Measurements from ENCODE around the gene RABGAP1L.

DNA sequence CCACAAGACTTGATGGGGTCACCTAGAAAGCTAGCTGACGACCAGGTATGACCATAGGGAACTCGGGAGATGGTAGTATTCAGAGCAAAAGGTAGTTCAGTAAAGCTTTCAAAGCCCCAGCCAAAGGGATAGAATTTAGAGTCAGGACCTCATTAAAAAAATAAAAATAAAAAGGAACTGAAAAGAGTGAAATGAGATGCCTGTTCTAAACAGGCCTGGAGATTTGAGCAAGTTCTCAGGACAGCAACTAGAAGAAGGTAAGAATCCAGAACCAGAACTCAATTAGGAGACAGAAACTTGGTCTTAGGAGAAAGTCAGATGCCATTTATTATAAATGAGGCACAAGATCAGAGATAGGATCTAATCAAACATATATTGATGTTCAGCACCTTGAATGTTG is 575.0 kb downstream of the RABGAP1L start:
- TF ChIP-seq, protein P1, sequence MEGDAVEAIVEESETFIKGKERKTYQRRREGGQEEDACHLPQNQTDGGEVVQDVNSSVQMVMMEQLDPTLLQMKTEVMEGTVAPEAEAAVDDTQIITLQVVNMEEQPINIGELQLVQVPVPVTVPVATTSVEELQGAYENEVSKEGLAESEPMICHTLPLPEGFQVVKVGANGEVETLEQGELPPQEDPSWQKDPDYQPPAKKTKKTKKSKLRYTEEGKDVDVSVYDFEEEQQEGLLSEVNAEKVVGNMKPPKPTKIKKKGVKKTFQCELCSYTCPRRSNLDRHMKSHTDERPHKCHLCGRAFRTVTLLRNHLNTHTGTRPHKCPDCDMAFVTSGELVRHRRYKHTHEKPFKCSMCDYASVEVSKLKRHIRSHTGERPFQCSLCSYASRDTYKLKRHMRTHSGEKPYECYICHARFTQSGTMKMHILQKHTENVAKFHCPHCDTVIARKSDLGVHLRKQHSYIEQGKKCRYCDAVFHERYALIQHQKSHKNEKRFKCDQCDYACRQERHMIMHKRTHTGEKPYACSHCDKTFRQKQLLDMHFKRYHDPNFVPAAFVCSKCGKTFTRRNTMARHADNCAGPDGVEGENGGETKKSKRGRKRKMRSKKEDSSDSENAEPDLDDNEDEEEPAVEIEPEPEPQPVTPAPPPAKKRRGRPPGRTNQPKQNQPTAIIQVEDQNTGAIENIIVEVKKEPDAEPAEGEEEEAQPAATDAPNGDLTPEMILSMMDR (IDR thresholded peaks at IDR 0.05 in 8 of 11, conservative IDR thresholded peaks at IDR 0.05 in 3 of 11): no peak
- TF ChIP-seq POLR2AphosphoS5 (IDR thresholded peaks at IDR 0.05) (no peak), POLR2A (IDR thresholded peaks at IDR 0.05) (no peak)

Measured in spleen (tissue), 7 donors.